K562 (cell line): ENCODE results near the gene PHF3. TPM values are rescaled to one million over a fixed set of nuclear protein-coding genes. Genes with fewer than 3 reads are reported as not detected.

Source experiments
- ATAC-seq: fragments of 200-7000 bp; cut with Tn5 transposase; 3 replicates; pipeline ENCODE4 v1.9.1; 2020; ENCODE audit warnings: moderate library complexity
- BruUV-seq: library from RNA; stranded (reverse); fragments of 400-500 nt; replicated peaks from 2 replicates; lab custom pipeline; 2021; lab: Mats Ljungman, UMichigan
- CTCF ChIA-PET: fragments of 300-600 bp; formaldehyde crosslinking; extraction: SDS; loops from one replicate; lab custom pipeline; 2021; ENCODE audit warnings: low intra/inter-chr PET ratio; lab: Yijun Ruan, JAX
- POLR2A ChIA-PET: fragments of 300-600, 350-650 bp; sonication (Branson Sonifier 250); formaldehyde crosslinking; extraction: SDS; loops from one replicate; lab custom pipeline; 2021; ENCODE audit warnings: antibody characterized with exemption, inconsistent platforms; lab: Yijun Ruan, JAX
- DNase-seq, 4 experiments: peaks; one replicate each; pipeline versions ENCODE4 v3.0.0 to v3.0.0-alpha.2; 2011 to 2018; ENCODE audit warnings: low spot score in 3 of 4, mixed read lengths in 3 of 4; ENCODE audit errors: extremely low read depth in 1 of 4
- FAIRE-seq: peaks from 2 replicates; lab custom pipeline; 2011; peaks lifted over from hg19 to GRCh38; lab: Jason Lieb, UNC
- H2AFZ ChIP-seq: 2 replicates; pipeline ENCODE4 v1.6.0; 2011; ENCODE audit warnings: low read depth, low read length, control low read depth, inconsistent platforms
- H3K27ac ChIP-seq: fragments of 200-600 bp; 3 replicates; pipeline ENCODE4 v1.8.0; 2011; ENCODE audit warnings: low read depth, mild to moderate bottlenecking, control low read depth, inconsistent platforms, low read length, moderate library complexity, mixed read lengths; ENCODE audit errors: extremely low read depth
- H3K27me3 ChIP-seq, 2 experiments: fragments of 300-600 bp in 1 of 2; 2 replicates in 1 of 2; 3 replicates in 1 of 2; pipeline versions ENCODE4 v1.6.0 to v1.8.0; 2011; ENCODE audit warnings: inconsistent platforms in 2 of 2, low read length in 2 of 2, mild to moderate bottlenecking in 1 of 2, mixed read lengths in 1 of 2, moderate library complexity in 1 of 2; ENCODE audit not compliant: control insufficient read depth in 2 of 2, insufficient read depth in 2 of 2
- H3K36me3 ChIP-seq: fragments of 300-600 bp; 3 replicates; pipeline ENCODE4 v1.8.0; 2011; ENCODE audit warnings: mild to moderate bottlenecking, low read length, inconsistent platforms; ENCODE audit not compliant: control insufficient read depth, insufficient read depth
- H3K4me1 ChIP-seq, 2 experiments: fragments of 200-600 bp in 1 of 2; replicated peaks in 1 of 2; 2 replicates in 1 of 2; 3 replicates in 1 of 2; pipeline versions ENCODE4 v1.5.1 to v1.8.0; 2011; ENCODE audit warnings: inconsistent platforms in 2 of 2, low read length in 2 of 2, mild to moderate bottlenecking in 1 of 2, mixed read lengths in 1 of 2, moderate library complexity in 1 of 2; ENCODE audit not compliant: control insufficient read depth in 2 of 2, insufficient read depth in 2 of 2
- H3K4me2 ChIP-seq: 2 replicates; pipeline ENCODE4 v1.6.1; 2011; ENCODE audit warnings: low read length, control low read depth, inconsistent platforms, mixed read lengths; ENCODE audit not compliant: insufficient read depth
- H3K4me3 ChIP-seq: fragments of 200-600 bp; sonication (generic), shearing (Covaris generic); 2 replicates; pipeline ENCODE4 v1.5.1; 2016; ENCODE audit warnings: control low read depth, inconsistent platforms
- H3K79me2 ChIP-seq: fragments of 200-600 bp; 3 replicates; pipeline ENCODE4 v1.8.0; 2011; ENCODE audit warnings: low read length, inconsistent platforms; ENCODE audit not compliant: control insufficient read depth, insufficient read depth
- H3K9ac ChIP-seq, 2 experiments: 2 replicates each; pipeline versions ENCODE4 v1.6.0 to v1.6.1; 2011; ENCODE audit warnings: low read depth in 2 of 2, low read length in 2 of 2, control low read depth in 1 of 2, inconsistent platforms in 1 of 2, mild to moderate bottlenecking in 1 of 2, mixed read lengths in 1 of 2; ENCODE audit not compliant: insufficient read depth in 1 of 2
- H3K9me1 ChIP-seq: one replicate; pipeline ENCODE4 v1.6.0; 2011; ENCODE audit warnings: inconsistent platforms, mild to moderate bottlenecking, low read length, moderate library complexity; ENCODE audit not compliant: control insufficient read depth, insufficient read depth
- H3K9me3 ChIP-seq: replicated peaks from 2 replicates; pipeline ENCODE4 v1.5.1; 2011; ENCODE audit warnings: low read depth, low read length, inconsistent platforms; ENCODE audit not compliant: control insufficient read depth, insufficient read depth
- H4K20me1 ChIP-seq: replicated peaks from 2 replicates; pipeline ENCODE4 v1.6.1; 2011; ENCODE audit warnings: low read length, inconsistent platforms, mixed read lengths; ENCODE audit not compliant: control insufficient read depth, insufficient read depth
- AFF1 ChIP-seq, 2 experiments: fragments of 450-650 bp; IDR thresholded peaks; 2 replicates each; pipeline ENCODE4 v1.6.1; 2018; ENCODE audit warnings: mild to moderate bottlenecking in 2 of 2, low read depth in 1 of 2; ENCODE audit not compliant: partially characterized antibody in 2 of 2
- BRD4 ChIP-seq: fragments of 200-600 bp; sonication (generic); IDR thresholded peaks from 2 replicates; pipeline ENCODE4 v1.6.1; 2017; ENCODE audit warnings: inconsistent platforms
- EHMT2 ChIP-seq: fragments of 450-650 bp; IDR thresholded peaks from 2 replicates; pipeline ENCODE4 v1.6.1; 2018; ENCODE audit warnings: antibody characterized with exemption
- IRF2 ChIP-seq: sonication (generic); formaldehyde crosslinking; IDR thresholded peaks from 2 replicates; pipeline ENCODE4 v1.8.1; 2022; ENCODE audit warnings: mild to moderate bottlenecking, missing genetic modification reagents
- MTA1 ChIP-seq: fragments of 450-650 bp; IDR thresholded peaks from 2 replicates; pipeline ENCODE4 v1.6.1; 2017; ENCODE audit warnings: borderline replicate concordance
- NBN ChIP-seq: fragments of 450-650 bp; IDR thresholded peaks from 2 replicates; pipeline ENCODE4 v1.6.1; 2016; ENCODE audit warnings: low read depth, mild to moderate bottlenecking
- SRSF1 ChIP-seq: fragments of 200-400 bp; formaldehyde crosslinking; IDR thresholded peaks from 2 replicates; pipeline ENCODE4 v1.6.1; 2017; ENCODE audit warnings: mild to moderate bottlenecking, low read depth, low read length, moderate library complexity
- TAF7 ChIP-seq: fragments of 450-650 bp; IDR thresholded peaks from 2 replicates; pipeline ENCODE4 v1.6.1; 2016; ENCODE audit warnings: missing genetic modification characterization, missing compliant biosample characterization
- THAP12 ChIP-seq: fragments of 250-450 bp; sonication (Bioruptor Pico); IDR thresholded peaks from 2 replicates; pipeline ENCODE4 v1.9.0; 2021; ENCODE audit warnings: mild to moderate bottlenecking, inconsistent platforms
- ZNF518B ChIP-seq: fragments of 250-450 bp; sonication (Bioruptor Pico); IDR thresholded peaks from 2 replicates; pipeline ENCODE4 v1.5.0; 2021; ENCODE audit warnings: mild to moderate bottlenecking, moderate library complexity
- ZNF696 ChIP-seq: fragments of 250-450 bp; sonication (Bioruptor Pico); conservative IDR thresholded peaks from 2 replicates; pipeline ENCODE4 v1.4.0; 2020; ENCODE audit warnings: mild to moderate bottlenecking, moderate library complexity
- whole genome bisulfite sequencing: fragments of 100-300 bp; shearing (Covaris generic); methylation state at CpG from one replicate; pipeline ENCODE4 v1.1.6; 2016; ENCODE audit warnings: low coverage, mixed read lengths; ENCODE audit not compliant: insufficient coverage; ENCODE audit errors: missing lambda C conversion rate; 5-methylcytosine and 5-hydroxymethylcytosine counted together
- in situ Hi-C: fragments of 300-500 bp; cut with MboI; formaldehyde crosslinking; loops from 4 replicates; pipeline ENCODE4 v1.15.0; 2018; ENCODE audit warnings: inconsistent platforms, mixed read lengths
- intact Hi-C: fragments of 100-400 bp; cut with micrococcal nuclease; formaldehyde crosslinking; loops from 2 replicates; pipeline ENCODE4 v1.14.2; 2022
- polyA plus RNA-seq, 8 experiments: library from polyadenylated mRNA; depleted of rRNA in 4 of 8; stranded (reverse) in 5 of 8; unstranded in 3 of 8; fragments of >200 nt; fragmentation: Nextera tagmentation in 2 of 8; fragmentation: Illumina TruSeq in 1 of 8; extraction: Ambion mirVana in 2 of 8; extraction: Trizol in 1 of 8; gene quantifications; 2 replicates each; pipeline versions ENCODE4 v1.2.1 to v1.2.3, GENCODE V29; 2011 to 2014; ENCODE audit warnings: inconsistent platforms in 1 of 8, missing spikeins in 1 of 8
- total RNA-seq, 7 experiments: library from RNA; depleted of rRNA in 6 of 7; stranded (reverse); fragments of >200 nt in 6 of 7; fragmentation: Illumina TruSeq in 2 of 7; extraction: Trizol in 2 of 7; gene quantifications; 2 replicates each; pipeline versions ENCODE4 v1.2.1 to v1.2.3, GENCODE V29; 2011 to 2021; ENCODE audit warnings: low replicate concordance in 1 of 7

Gene PHF3
- total and polyA plus RNA-seq, 9 of the 15 experiments (the other 6 are each of a cell fraction or from before 2014, with no cell fraction given): 8.1 to 51.2 (median 30.9) TPM

- TF ChIP-seq ZNF518B (CRISPR knock-in tag) (no peak), ZNF696 (CRISPR knock-in tag) (no peak), IRF2 (CRISPR knock-in tag) (no peak)
Measured at GRCh38 chr6:63706630-63707029, 71.0 kb downstream of the PHF3 start (continued).

- no peak for FAIRE-seq
- no peak for DNase-seq
- no peak for ATAC-seq
- Histone ChIP-seq H3K9me3 (no peaks in the 10 kb centered on the region), H3K27me3 (no peaks in the 10 kb centered on the region), H2AFZ (no peak overlapping the region), H3K4me3 (no peak overlapping the region), H3K9me1 (no peaks in the 10 kb centered on the region), H3K4me2 (no peak overlapping the region), H4K20me1 (no peaks in the 10 kb centered on the region), H3K4me1 (no peaks in the 10 kb centered on the region), H3K36me3 (peaks cover 93% of the 10 kb centered on the region), H3K27ac (no peak overlapping the region), H3K79me2 (no peaks in the 10 kb centered on the region), H3K9ac (no peak overlapping the region)
- 95% methylated on average over 1 of the region's 1 CpG for WGBS
- BruUV-seq: no TSS peak
- CTCF ChIA-PET: no interaction called here
- in situ Hi-C loops (no loop called here), intact Hi-C loops (no loop called here)
- POLR2A ChIA-PET: interaction anchor here (1.4 kb wide), 1 partner anchor 9 kb away, joined by 4 read pairs; no protein-coding TSS in a partner anchor
- no peak for TF ChIP-seq MTA1
- no peak for TF ChIP-seq NBN
- no peak for TF ChIP-seq THAP12 (CRISPR knock-in tag)
- TF ChIP-seq BRD4: no peak
- TF ChIP-seq EHMT2: no peak
- TF ChIP-seq SRSF1: no peak
- TF ChIP-seq TAF7 (tag): no peak
- TF ChIP-seq AFF1 (IDR thresholded peaks at IDR 0.05; ENCODE audit: low read depth in 1 of 2, partially characterized antibody in 2 of 2): no peak
Measured at GRCh38 chr6:63708631-63709030, 73.0 kb downstream of the PHF3 start.
